Uterus (tissue), 2 donors: Measurements from ENCODE around the gene C12orf75.

ENCODE experiments used
- CTCF ChIP-seq, 4 experiments: fragments of 200-600 bp in 2 of 4; fragments of 450-650 bp in 2 of 4; sonication (generic) in 2 of 4; IDR thresholded peaks; one replicate each; pipeline ENCODE4 v1.5.1; 2016 to 2019; ENCODE audit warnings: antibody characterized with exemption in 4 of 4, mild to moderate bottlenecking in 2 of 4, moderate library complexity in 1 of 4
- POLR2A ChIP-seq, 2 donors: fragments of 450-650 bp; IDR thresholded peaks; one replicate each; pipeline ENCODE4 v1.6.1; 2016; ENCODE audit warnings: antibody characterized with exemption in 2 of 2, mild to moderate bottlenecking in 1 of 2, moderate library complexity in 1 of 2

GRCh38 chr12:105351523-105351922 is 21.0 kb downstream of the C12orf75 start:
- TF ChIP-seq CTCF (IDR thresholded peaks at IDR 0.05) (no peak), POLR2A (IDR thresholded peaks at IDR 0.05) (no peak)
